ENCODE measurements around the gene ADAMTS2.
"Not testable (repeated sequence)": the region's sequence is repeated elsewhere in the genome, so short reads cannot be mapped to it uniquely, and the experiment has no call there.

Gene ADAMTS2

DNA sequence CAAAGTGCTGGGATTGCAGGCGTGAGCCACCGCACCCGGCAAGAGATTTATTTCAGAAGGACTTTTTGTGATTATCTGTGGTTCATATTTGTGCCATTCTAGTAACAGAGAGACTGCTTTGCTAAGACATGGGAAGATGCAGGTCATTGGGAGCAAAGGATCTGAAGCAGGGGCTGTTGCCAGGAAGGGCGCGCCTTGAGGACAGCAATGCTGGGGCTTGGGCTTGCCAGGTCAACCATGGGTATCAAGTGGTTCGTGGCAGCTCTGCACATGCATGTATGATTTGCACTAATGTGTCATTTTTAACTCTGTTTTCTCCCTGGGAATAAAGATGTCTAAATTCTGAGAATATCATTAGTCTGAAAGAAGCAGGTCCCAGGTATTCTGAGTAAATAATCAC, 17.0 kb downstream of the ADAMTS2 start:
- Histone ChIP-seq H3K36me3 (ENCODE audit: insufficient read depth, low read length) (no peaks in the 10 kb centered on the region), H3K4me3 (no peak overlapping the region), H3K9me3 (ENCODE audit: low read depth, low read length) (no peaks in the 10 kb centered on the region), H3K27ac (no peak overlapping the region), H3K9ac (ENCODE audit: insufficient read length) (no peak overlapping the region)
- no peak for DNase-seq (ENCODE audit: low read depth, low spot score)
- no peak for TF ChIP-seq FOXP2 (optimal IDR thresholded peaks at IDR 0.05; ENCODE audit: control extremely low read depth, extremely low read length, insufficient read depth)
- TF ChIP-seq EZH2 (IDR thresholded peaks at IDR 0.05): no peak
- no peak for TF ChIP-seq POLR2AphosphoS5 (IDR thresholded peaks at IDR 0.05; ENCODE audit: borderline replicate concordance, low read depth, low read length)

DNA sequence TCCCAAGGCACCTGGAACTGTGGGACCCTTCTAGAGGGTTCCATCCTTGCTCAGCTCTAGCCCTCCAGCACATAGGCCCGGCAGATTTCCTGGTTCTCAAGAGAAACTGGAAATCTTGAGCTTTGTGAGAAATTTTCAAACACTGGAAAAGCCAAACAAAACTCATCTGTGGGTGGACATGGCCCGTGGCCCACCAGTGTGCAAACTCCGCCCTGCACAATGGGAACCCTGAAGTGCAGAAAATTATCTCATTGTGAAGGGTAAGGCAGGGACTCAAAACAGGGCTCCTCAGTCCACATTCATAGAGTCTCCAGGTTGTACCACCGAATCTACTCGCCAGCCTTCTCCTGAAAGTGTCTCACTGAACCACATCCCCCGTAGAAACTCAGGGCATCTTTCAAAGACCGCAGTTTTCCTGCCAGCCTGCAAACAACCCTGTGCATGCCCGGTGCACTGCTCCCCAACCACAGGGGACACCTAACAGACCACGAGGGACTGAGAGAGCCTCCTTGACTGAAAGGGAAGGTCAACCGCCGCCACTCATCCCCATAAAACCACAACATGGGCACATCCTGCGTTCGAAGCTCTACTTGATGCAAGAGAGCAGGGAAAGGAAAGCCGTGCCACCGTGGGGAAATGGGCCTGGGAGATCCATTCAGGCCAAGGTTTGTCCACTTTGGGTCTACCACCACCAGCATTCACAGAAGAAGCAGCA, 18.1 kb downstream of the ADAMTS2 start:
- H3K9me3 ChIP-seq (ENCODE audit: low read depth, low read length): no peaks in the 10 kb centered on the region
- DNase-seq (ENCODE audit: low read depth, low spot score): no peak
- no peak for TF ChIP-seq EZH2 (IDR thresholded peaks at IDR 0.05)
- TF ChIP-seq FOXP2 (optimal IDR thresholded peaks at IDR 0.05; ENCODE audit: control extremely low read depth, extremely low read length, insufficient read depth): no peak
- no peak for TF ChIP-seq POLR2AphosphoS5 (IDR thresholded peaks at IDR 0.05; ENCODE audit: borderline replicate concordance, low read depth, low read length)
- no peak overlapping the region for H3K9ac ChIP-seq (ENCODE audit: insufficient read length)
- H3K36me3 ChIP-seq (ENCODE audit: insufficient read depth, low read length): no peaks in the 10 kb centered on the region
- no peak overlapping the region for H3K4me3 ChIP-seq
- no peak overlapping the region for H3K27ac ChIP-seq

DNA sequence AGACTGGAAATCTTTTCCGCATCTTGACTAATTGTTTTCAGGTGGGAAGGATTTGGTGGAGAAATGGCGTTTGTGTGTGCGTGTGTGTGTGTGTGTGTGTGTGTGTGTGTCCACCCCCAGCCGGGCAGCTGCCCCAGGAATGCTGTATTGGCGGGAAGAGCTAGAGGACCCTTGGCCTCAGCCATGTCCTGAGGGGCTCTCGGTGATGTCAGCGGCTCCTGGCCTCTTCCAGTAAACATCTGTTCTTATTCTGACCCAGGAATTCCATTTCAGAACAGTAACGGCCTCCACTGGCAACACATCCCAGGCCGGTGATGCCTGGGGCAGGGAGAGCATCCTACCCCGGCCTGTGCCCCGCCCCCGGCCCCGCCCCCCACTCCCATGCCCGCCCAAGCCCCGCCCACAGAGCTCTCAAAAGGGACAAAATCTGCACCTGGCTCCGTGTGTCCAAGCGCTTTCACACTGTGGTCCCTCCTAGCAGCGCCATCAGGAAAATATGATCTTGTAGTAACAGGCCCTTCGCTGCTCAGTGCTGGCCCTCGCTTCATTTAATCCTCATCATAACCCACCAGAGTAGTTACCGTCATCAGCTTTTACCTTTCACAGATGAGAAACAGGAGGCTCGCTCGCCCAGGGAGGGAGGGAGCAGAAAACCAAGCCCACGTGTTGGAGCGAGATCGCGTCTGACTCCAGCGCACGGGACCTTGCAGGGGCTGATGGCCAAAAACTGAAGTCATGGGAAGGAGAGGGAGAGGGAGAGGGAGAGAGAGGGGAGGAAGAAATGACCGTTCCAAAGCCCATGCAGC, 18.9 kb downstream of the ADAMTS2 start:
- H3K9ac ChIP-seq (ENCODE audit: insufficient read length): no peak overlapping the region
- no peak overlapping the region for H3K4me3 ChIP-seq
- H3K27ac ChIP-seq: no peak overlapping the region
- no peak for DNase-seq (ENCODE audit: low read depth, low spot score)
- TF ChIP-seq FOXP2 (optimal IDR thresholded peaks at IDR 0.05; ENCODE audit: control extremely low read depth, extremely low read length, insufficient read depth) (no peak), EZH2 (IDR thresholded peaks at IDR 0.05) (no peak), POLR2AphosphoS5 (IDR thresholded peaks at IDR 0.05; ENCODE audit: borderline replicate concordance, low read depth, low read length) (no peak)
- H3K36me3 ChIP-seq (ENCODE audit: insufficient read depth, low read length): no peaks in the 10 kb centered on the region
- H3K9me3 ChIP-seq (ENCODE audit: low read depth, low read length): no peaks in the 10 kb centered on the region

DNA sequence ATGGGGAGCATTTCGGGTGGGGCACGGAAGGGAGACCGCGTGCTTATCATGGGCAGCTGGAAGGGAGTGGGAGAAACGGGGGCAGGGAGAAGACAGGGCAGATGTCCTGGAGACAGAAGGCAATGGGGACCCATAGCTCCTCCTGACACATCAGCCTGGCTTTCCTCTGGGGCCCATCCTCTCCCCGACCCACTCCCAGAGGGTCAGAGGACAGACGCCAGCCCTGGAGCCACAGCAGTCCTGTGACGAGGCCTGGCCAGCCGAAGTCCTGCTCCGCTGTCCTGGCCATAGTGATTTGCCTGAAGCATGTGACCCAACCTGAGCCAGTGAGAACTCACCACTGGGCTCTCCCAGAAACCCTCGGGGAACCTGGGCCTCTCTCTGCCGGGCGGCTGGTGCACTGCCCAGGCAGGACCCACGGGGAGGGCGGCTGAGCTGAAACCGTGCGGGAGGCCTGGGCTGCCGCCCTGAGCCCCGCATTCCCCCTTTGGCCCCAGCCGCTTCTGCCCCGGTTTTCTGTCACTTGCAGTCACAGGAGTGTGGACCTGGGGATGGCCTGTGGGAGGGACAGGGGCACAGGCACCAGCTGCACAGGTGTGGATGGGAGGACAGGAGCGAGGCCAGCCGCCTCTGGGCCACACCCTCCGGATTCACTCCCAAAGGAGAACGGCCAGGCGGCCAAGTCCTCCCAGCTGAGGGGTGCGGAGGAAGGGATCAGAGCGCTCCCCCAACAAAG, 19.8 kb downstream of the ADAMTS2 start:
- TF ChIP-seq FOXP2 (optimal IDR thresholded peaks at IDR 0.05; ENCODE audit: control extremely low read depth, extremely low read length, insufficient read depth): no peak
- no peak for TF ChIP-seq EZH2 (IDR thresholded peaks at IDR 0.05)
- TF ChIP-seq POLR2AphosphoS5 (IDR thresholded peaks at IDR 0.05; ENCODE audit: borderline replicate concordance, low read depth, low read length): no peak
- no peak for DNase-seq (ENCODE audit: low read depth, low spot score)
- Histone ChIP-seq H3K9ac (ENCODE audit: insufficient read length) (no peak overlapping the region), H3K36me3 (ENCODE audit: insufficient read depth, low read length) (no peaks in the 10 kb centered on the region), H3K4me3 (no peak overlapping the region), H3K9me3 (ENCODE audit: low read depth, low read length) (no peaks in the 10 kb centered on the region), H3K27ac (no peak overlapping the region)

DNA sequence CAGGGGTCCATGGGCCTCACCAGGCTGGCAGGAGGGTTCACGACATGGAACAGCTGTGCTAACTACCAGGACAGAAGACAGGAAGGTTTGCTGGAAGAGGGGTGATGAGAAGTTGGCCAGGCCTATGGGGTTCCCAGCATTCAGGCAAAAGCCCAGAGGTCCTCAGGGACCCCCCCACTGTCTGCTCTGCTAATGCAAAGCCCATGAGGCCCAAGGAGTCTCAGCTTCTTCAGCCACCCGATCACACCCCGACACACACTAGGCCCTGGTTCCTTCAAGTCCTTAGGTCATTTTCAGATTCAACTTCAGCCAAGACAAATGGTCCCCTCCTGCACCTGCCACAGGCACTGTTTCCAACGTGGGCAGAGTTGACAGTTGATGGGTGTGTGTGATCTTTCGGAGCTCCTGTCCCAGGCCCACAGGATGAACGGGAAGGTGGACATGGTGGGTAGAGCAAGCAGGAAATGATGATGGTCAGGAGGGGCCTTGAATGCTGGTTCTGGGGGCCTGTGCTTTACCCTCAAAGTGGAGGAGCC, 20.4 kb downstream of the ADAMTS2 start:
- Histone ChIP-seq H3K9ac (ENCODE audit: insufficient read length) (no peak overlapping the region), H3K27ac (no peak overlapping the region), H3K36me3 (ENCODE audit: insufficient read depth, low read length) (no peaks in the 10 kb centered on the region), H3K9me3 (ENCODE audit: low read depth, low read length) (no peaks in the 10 kb centered on the region), H3K4me3 (no peak overlapping the region)
- TF ChIP-seq POLR2AphosphoS5 (IDR thresholded peaks at IDR 0.05; ENCODE audit: borderline replicate concordance, low read depth, low read length) (no peak), FOXP2 (optimal IDR thresholded peaks at IDR 0.05; ENCODE audit: control extremely low read depth, extremely low read length, insufficient read depth) (no peak), EZH2 (IDR thresholded peaks at IDR 0.05) (no peak)
- no peak for DNase-seq (ENCODE audit: low read depth, low spot score)

DNA sequence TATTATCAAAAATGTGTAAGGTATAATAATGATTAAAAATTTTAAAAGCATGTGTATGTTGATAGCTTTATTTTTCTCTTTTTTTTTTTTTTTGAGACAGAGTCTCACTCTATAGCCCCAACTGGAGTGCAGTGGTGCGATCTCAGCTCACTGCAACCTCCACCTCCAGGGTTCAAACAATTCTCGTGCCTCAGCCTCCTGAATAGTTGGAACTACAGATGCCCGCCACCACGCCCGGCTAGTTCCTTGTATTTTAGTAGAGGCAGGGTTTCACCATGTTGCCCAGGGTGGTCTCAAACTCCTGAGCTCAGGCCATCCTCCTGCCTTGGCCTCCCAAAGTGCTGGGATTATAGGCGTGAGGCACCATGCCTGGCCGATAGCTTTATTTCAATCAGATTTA, 20.9 kb downstream of the ADAMTS2 start:
- not testable (repeated sequence) for DNase-seq (ENCODE audit: low read depth, low spot score); H3K9ac ChIP-seq (ENCODE audit: insufficient read length); H3K4me3 ChIP-seq; H3K27ac ChIP-seq; H3K9me3 ChIP-seq (ENCODE audit: low read depth, low read length); H3K36me3 ChIP-seq (ENCODE audit: insufficient read depth, low read length)

DNA sequence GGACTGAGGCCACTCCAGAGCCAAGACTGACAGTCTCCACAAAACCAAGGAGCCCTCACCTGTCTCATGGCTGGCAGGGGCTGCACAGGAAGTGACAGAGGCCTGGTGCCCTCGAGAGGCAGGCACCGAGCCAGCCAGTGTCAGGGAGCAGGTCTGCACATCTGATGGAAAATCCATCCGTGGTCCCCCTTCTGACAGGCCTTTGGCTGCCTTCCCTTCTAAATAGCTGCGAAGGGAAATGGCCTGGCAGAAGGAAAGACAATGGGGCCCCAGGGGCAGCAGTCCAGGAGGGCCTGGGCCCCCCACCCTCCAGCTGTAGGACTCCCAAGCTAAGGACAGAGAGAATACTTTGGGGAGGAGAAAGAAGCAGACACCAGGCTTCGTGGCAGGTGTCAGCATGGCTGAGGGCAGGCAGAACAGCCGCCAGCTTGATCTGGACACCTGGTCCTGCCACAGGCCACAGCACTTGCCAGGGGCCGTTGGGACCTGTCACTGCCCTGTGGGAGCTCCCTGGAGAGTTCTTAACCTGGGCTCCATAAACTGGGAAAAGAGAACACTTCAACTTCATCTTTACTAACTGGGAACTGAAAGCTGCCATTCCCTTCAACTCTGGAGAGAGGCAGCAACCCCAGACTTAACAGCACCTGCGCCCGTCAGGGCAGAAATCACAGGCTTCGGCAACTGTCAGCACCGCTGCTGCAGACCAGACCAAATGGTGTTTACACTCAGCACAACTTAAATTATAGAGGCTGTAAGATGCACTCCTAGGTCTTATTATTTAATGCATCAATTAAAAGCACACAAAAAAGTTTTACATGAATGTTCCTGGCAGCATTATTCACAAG, 22.0 kb downstream of the ADAMTS2 start:
- Histone ChIP-seq H3K9me3 (ENCODE audit: low read depth, low read length) (no peaks in the 10 kb centered on the region), H3K36me3 (ENCODE audit: insufficient read depth, low read length) (no peaks in the 10 kb centered on the region), H3K9ac (ENCODE audit: insufficient read length) (no peak overlapping the region), H3K4me3 (no peak overlapping the region), H3K27ac (no peak overlapping the region)
- DNase-seq (ENCODE audit: low read depth, low spot score): no peak
- TF ChIP-seq FOXP2 (optimal IDR thresholded peaks at IDR 0.05; ENCODE audit: control extremely low read depth, extremely low read length, insufficient read depth) (no peak), POLR2AphosphoS5 (IDR thresholded peaks at IDR 0.05; ENCODE audit: borderline replicate concordance, low read depth, low read length) (no peak), EZH2 (IDR thresholded peaks at IDR 0.05) (no peak)
